ENCODE measurements around the gene CHCHD3.

The CHCHD3 gene

GRCh38 chr7:133051719-133052400 lies 30.0 kb downstream of the CHCHD3 start:
- no peak overlapping the region for H3K27ac ChIP-seq
- H3K36me3 ChIP-seq = no peaks in the 10 kb centered on the region; the same call in 1 of the 2 replicates
- DNase-seq = no peak
- H3K27me3 ChIP-seq (ENCODE audit: insufficient read depth, low read depth, severe bottlenecking) = no peaks in the 10 kb centered on the region
- no peak for TF ChIP-seq CTCF (IDR thresholded peaks at IDR 0.05; ENCODE audit: low read depth, low read length)
- no peaks in the 10 kb centered on the region for H3K9me3 ChIP-seq (ENCODE audit: severe bottlenecking)
- H3K4me3 ChIP-seq (ENCODE audit: low read depth, low read length) = no peak overlapping the region

DNA sequence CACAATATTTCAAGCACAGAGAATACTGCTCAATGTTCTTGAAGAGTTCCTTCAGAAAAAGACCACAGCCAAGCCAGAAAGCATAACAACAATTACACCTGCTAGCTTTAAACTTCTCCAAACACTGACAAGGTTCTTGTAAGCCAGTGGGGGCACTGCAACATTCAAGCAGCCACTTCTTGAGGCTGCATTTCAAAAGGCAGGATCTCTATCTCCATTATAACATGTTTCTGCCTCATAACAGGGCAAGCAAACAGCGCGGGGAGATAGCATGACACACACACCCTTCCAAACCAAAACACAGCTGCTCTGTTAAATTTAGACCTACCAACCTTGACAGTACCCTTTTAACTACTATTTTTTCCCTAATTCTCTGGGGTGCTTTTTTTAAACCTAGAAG lies 30.8 kb downstream of the CHCHD3 start:
- H3K9me3 ChIP-seq (ENCODE audit: severe bottlenecking) = no peaks in the 10 kb centered on the region
- 0 out of 2 replicates have a peak, but pooled peaks have one; percentile 27 for TF ChIP-seq CTCF (IDR thresholded peaks at IDR 0.05; ENCODE audit: low read depth, low read length)
- H3K27ac ChIP-seq = no peak overlapping the region
- no peak overlapping the region for H3K4me3 ChIP-seq (ENCODE audit: low read depth, low read length)
- H3K27me3 ChIP-seq (ENCODE audit: insufficient read depth, low read depth, severe bottlenecking) = no peaks in the 10 kb centered on the region
- DNase-seq = no peak
- no peaks in the 10 kb centered on the region; the same call in 1 of the 2 replicates for H3K36me3 ChIP-seq

- no peaks in the 10 kb centered on the region for H3K27me3 ChIP-seq (ENCODE audit: insufficient read depth, low read depth, severe bottlenecking)
- TF ChIP-seq CTCF (IDR thresholded peaks at IDR 0.05; ENCODE audit: low read depth, low read length) = no peak
- no peak overlapping the region for H3K4me3 ChIP-seq (ENCODE audit: low read depth, low read length)
- no peak overlapping the region for H3K27ac ChIP-seq
- no peaks in the 10 kb centered on the region for H3K9me3 ChIP-seq (ENCODE audit: severe bottlenecking)
- no peak for DNase-seq
- no peaks in the 10 kb centered on the region; the same call in 1 of the 2 replicates for H3K36me3 ChIP-seq
Observed at GRCh38 chr7:133050200-133050995, 31.5 kb downstream of the CHCHD3 start.

- H3K27me3 ChIP-seq (ENCODE audit: insufficient read depth, low read depth, severe bottlenecking) = no peaks in the 10 kb centered on the region
- no peaks in the 10 kb centered on the region for H3K9me3 ChIP-seq (ENCODE audit: severe bottlenecking)
- no peaks in the 10 kb centered on the region; the same call in 1 of the 2 replicates for H3K36me3 ChIP-seq
- no peak overlapping the region for H3K27ac ChIP-seq
- no peak overlapping the region for H3K4me3 ChIP-seq (ENCODE audit: low read depth, low read length)
- DNase-seq = no peak
- TF ChIP-seq CTCF (IDR thresholded peaks at IDR 0.05; ENCODE audit: low read depth, low read length) = no peak
Observed at GRCh38 chr7:133048589-133048988, 33.3 kb downstream of the CHCHD3 start.

- Histone ChIP-seq H3K9me3 (ENCODE audit: severe bottlenecking) (no peaks in the 10 kb centered on the region), H3K27ac (no peak overlapping the region), H3K27me3 (ENCODE audit: insufficient read depth, low read depth, severe bottlenecking) (no peaks in the 10 kb centered on the region), H3K4me3 (ENCODE audit: low read depth, low read length) (no peak overlapping the region), H3K36me3 (no peaks in the 10 kb centered on the region; the same call in 1 of the 2 replicates)
- no peak for DNase-seq
- no peak for TF ChIP-seq CTCF (IDR thresholded peaks at IDR 0.05; ENCODE audit: low read depth, low read length)
Observed at GRCh38 chr7:133047321-133047720, 34.6 kb downstream of the CHCHD3 start.
